Breast epithelium (tissue), 3 donors: ENCODE measurements around the gene SLC27A1.

Experiments
- POLR2A ChIP-seq: fragments of 450-650 bp; IDR thresholded peaks from one replicate; pipeline ENCODE4 v1.6.1; 2016; ENCODE audit warnings: antibody characterized with exemption, mild to moderate bottlenecking, moderate library complexity
- POLR2AphosphoS5 ChIP-seq, 3 donors: sonication (generic); formaldehyde crosslinking; IDR thresholded peaks; one replicate each; pipeline ENCODE4 v1.6.1; 2017; ENCODE audit warnings: antibody characterized with exemption in 3 of 3
- TF ChIP-seq, protein P1 (sequence below), 3 donors: fragments of 450-650 bp; IDR thresholded peaks; one replicate each; pipeline ENCODE4 v1.5.1; 2016 to 2017; ENCODE audit warnings: antibody characterized with exemption in 3 of 3, mild to moderate bottlenecking in 3 of 3, moderate library complexity in 3 of 3

DNA sequence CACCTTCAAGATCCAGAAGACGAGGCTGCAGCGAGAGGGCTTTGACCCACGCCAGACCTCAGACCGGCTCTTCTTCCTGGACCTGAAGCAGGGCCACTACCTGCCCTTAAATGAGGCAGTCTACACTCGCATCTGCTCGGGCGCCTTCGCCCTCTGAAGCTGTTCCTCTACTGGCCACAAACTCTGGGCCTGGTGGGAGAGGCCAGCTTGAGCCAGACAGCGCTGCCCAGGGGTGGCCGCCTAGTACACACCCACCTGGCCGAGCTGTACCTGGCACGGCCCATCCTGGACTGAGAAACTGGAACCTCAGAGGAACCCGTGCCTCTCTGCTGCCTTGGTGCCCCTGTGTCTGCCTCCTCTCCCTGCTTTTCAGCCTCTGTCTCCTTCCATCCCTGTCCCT is 34.1 kb downstream of the SLC27A1 start:
- TF ChIP-seq, protein P1, sequence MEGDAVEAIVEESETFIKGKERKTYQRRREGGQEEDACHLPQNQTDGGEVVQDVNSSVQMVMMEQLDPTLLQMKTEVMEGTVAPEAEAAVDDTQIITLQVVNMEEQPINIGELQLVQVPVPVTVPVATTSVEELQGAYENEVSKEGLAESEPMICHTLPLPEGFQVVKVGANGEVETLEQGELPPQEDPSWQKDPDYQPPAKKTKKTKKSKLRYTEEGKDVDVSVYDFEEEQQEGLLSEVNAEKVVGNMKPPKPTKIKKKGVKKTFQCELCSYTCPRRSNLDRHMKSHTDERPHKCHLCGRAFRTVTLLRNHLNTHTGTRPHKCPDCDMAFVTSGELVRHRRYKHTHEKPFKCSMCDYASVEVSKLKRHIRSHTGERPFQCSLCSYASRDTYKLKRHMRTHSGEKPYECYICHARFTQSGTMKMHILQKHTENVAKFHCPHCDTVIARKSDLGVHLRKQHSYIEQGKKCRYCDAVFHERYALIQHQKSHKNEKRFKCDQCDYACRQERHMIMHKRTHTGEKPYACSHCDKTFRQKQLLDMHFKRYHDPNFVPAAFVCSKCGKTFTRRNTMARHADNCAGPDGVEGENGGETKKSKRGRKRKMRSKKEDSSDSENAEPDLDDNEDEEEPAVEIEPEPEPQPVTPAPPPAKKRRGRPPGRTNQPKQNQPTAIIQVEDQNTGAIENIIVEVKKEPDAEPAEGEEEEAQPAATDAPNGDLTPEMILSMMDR (IDR thresholded peaks at IDR 0.05) = no peak
- TF ChIP-seq POLR2A = no peak
- TF ChIP-seq POLR2AphosphoS5 (IDR thresholded peaks at IDR 0.05) = no peak
